GM18861 (cell line): ENCODE measurements around the gene METTL21A.
"Not testable (repeated sequence)": the region's sequence is repeated elsewhere in the genome, so short reads cannot be mapped to it uniquely, and the experiment has no call there.

ENCODE experiments used
- ATAC-seq: cut with Tn5 transposase; IDR thresholded peaks from one replicate; pipeline ENCODE4 v1.9.1; 2021; ENCODE audit not compliant: unreplicated experiment

METTL21A gene

GRCh38 chr2:207625014-207625907 is at the start of gene METTL21A:
TSS of gene METTL21A (minus strand) at chr2:207625394. CDS start at chr2:207624375, 1,019 bp downstream.
- ATAC-seq: peak; percentile 55

GRCh38 chr2:207674826-207675225 is 49.6 kb upstream of the METTL21A start:
- no peak for ATAC-seq

- ATAC-seq: no peak
These were observed 49.1 kb upstream of the METTL21A start for GRCh38 chr2:207674266-207674774.

- no peak for ATAC-seq
These were observed 48.2 kb upstream of the METTL21A start for GRCh38 chr2:207673431-207673830.

- ATAC-seq: no peak
These were observed 45.7 kb upstream of the METTL21A start for GRCh38 chr2:207670887-207671286.

GRCh38 chr2:207663870-207664545 is 38.8 kb upstream of the METTL21A start:
- ATAC-seq: no peak

GRCh38 chr2:207662203-207662602 is 37.0 kb upstream of the METTL21A start:
- peak; percentile 98 for ATAC-seq

- ATAC-seq: no peak
These were observed 35.8 kb upstream of the METTL21A start for GRCh38 chr2:207660994-207661393.

- ATAC-seq: no peak
These were observed 33.0 kb upstream of the METTL21A start for GRCh38 chr2:207658156-207658555.

GRCh38 chr2:207655000-207655399 is 29.8 kb upstream of the METTL21A start:
- no peak for ATAC-seq

GRCh38 chr2:207646582-207646981 is 21.4 kb upstream of the METTL21A start:
- not testable (repeated sequence) for ATAC-seq

GRCh38 chr2:207643892-207644291 is 18.7 kb upstream of the METTL21A start:
- no peak for ATAC-seq

GRCh38 chr2:207640661-207641060 is 15.5 kb upstream of the METTL21A start:
- ATAC-seq: no peak

- ATAC-seq: no peak
These were observed 15.0 kb upstream of the METTL21A start for GRCh38 chr2:207640160-207640559.

GRCh38 chr2:207639288-207639687 is 14.1 kb upstream of the METTL21A start:
- ATAC-seq: not testable (repeated sequence)

- ATAC-seq: no peak
These were observed 10.4 kb upstream of the METTL21A start for GRCh38 chr2:207635468-207636200.

- no peak for ATAC-seq
These were observed 8.5 kb upstream of the METTL21A start for GRCh38 chr2:207633686-207634085.

GRCh38 chr2:207632575-207633493 is 7.6 kb upstream of the METTL21A start:
- ATAC-seq: no peak

GRCh38 chr2:207630491-207630890 is 5.3 kb upstream of the METTL21A start:
- no peak for ATAC-seq

GRCh38 chr2:207629553-207629952 is 4.4 kb upstream of the METTL21A start:
- ATAC-seq: no peak
